Hepatocyte (in vitro differentiated cells): ENCODE results near the gene EIF4B. TPM values are rescaled to one million over a fixed set of nuclear protein-coding genes. Genes with fewer than 3 reads are reported as not detected.
A peak's percentile ranks its signal among the peaks of the same experiment; 100 is the strongest.
"Not testable (repeated sequence)": the region's sequence is repeated elsewhere in the genome, so short reads cannot be mapped to it uniquely, and the experiment has no call there.

Experiments used
- DNase-seq: peaks from one replicate; pipeline ENCODE4 v3.0.0-alpha.2; 2016; ENCODE audit warnings: low spot score
- H2AFZ ChIP-seq: fragments of 200-600 bp; sonication (generic); 2 replicates; pipeline ENCODE4 v1.6.0; 2016; ENCODE audit warnings: antibody characterized with exemption, mild to moderate bottlenecking
- H3K27ac ChIP-seq: fragments of 200-600 bp; sonication (generic); 2 replicates; pipeline ENCODE4 v1.5.1; 2016; ENCODE audit warnings: mild to moderate bottlenecking
- H3K27me3 ChIP-seq: fragments of 200-600 bp; sonication (generic); 2 replicates; pipeline ENCODE4 v1.6.1; 2016
- H3K36me3 ChIP-seq: fragments of 200-600 bp; sonication (generic); replicated peaks from 2 replicates; pipeline ENCODE4 v1.5.1; 2016; ENCODE audit warnings: low read depth; ENCODE audit not compliant: insufficient read depth
- H3K4me1 ChIP-seq: fragments of 200-600 bp; sonication (generic); 2 replicates; pipeline ENCODE4 v1.5.1; 2016; ENCODE audit warnings: mild to moderate bottlenecking, moderate library complexity; ENCODE audit not compliant: insufficient read depth
- H3K4me2 ChIP-seq: fragments of 200-600 bp; sonication (generic); 2 replicates; pipeline ENCODE4 v1.6.0; 2016
- H3K4me3 ChIP-seq: fragments of 200-600 bp; sonication (generic); 2 replicates; pipeline ENCODE4 v1.5.1; 2016; ENCODE audit warnings: mild to moderate bottlenecking
- H3K79me2 ChIP-seq: fragments of 200-600 bp; sonication (generic); 2 replicates; pipeline ENCODE4 v1.6.0; 2017; ENCODE audit warnings: mild to moderate bottlenecking
- H3K9me2 ChIP-seq: fragments of 200-600 bp; sonication (generic); replicated peaks from 2 replicates; pipeline ENCODE4 v1.6.0; 2017; ENCODE audit warnings: mild to moderate bottlenecking; ENCODE audit not compliant: insufficient read depth
- H3K9me3 ChIP-seq: fragments of 200-600 bp; sonication (generic); 2 replicates; pipeline ENCODE4 v1.5.1; 2016; ENCODE audit warnings: low read depth, mild to moderate bottlenecking
- H4K20me1 ChIP-seq: fragments of 200-600 bp; sonication (generic); 2 replicates; pipeline ENCODE4 v1.6.0; 2016; ENCODE audit warnings: mild to moderate bottlenecking; ENCODE audit not compliant: insufficient read depth, poor library complexity, severe bottlenecking
- CTCF ChIP-seq: fragments of 200-600 bp; sonication (generic); IDR thresholded peaks from 2 replicates; pipeline ENCODE4 v1.5.1; 2016; ENCODE audit warnings: antibody characterized with exemption, mild to moderate bottlenecking; ENCODE audit not compliant: poor library complexity
- EZH2 ChIP-seq: fragments of 200-600 bp; sonication (generic); IDR thresholded peaks from 2 replicates; pipeline ENCODE4 v1.6.1; 2016; ENCODE audit warnings: antibody characterized with exemption, mild to moderate bottlenecking, borderline replicate concordance
- EZH2phosphoT487 ChIP-seq: fragments of 200-600 bp; sonication (generic); IDR thresholded peaks from one replicate; pipeline ENCODE4 v1.6.1; 2018; ENCODE audit warnings: antibody characterized with exemption, mild to moderate bottlenecking, low read depth, moderate library complexity; ENCODE audit not compliant: unreplicated experiment, severe bottlenecking
- WGBS: methylation state at CpG from one replicate; pipeline ENCODE4 v1.1.6; 2016; ENCODE audit warnings: low lambda C conversion rate; ENCODE audit errors: missing lambda C conversion rate; 5-methylcytosine and 5-hydroxymethylcytosine counted together
- polyA plus RNA-seq: library from polyadenylated mRNA; unstranded; fragments of >200 nt; fragmentation: Nextera tagmentation; extraction: Ambion mirVana; gene quantifications from 2 replicates; pipeline ENCODE4 v1.2.1, GENCODE V29; 2016
- total RNA-seq: library from RNA; depleted of rRNA; stranded (reverse); fragments of >200 nt; gene quantifications from 2 replicates; pipeline ENCODE4 v1.2.3, GENCODE V29; 2014

The EIF4B gene
- total and polyA plus RNA-seq, 2 experiments from 2014 or later, result 53.5 to 435 TPM

- Histone ChIP-seq H3K4me2 (peak overlapping the region; percentile 92), H3K4me3 (no peak overlapping the region), H3K36me3 (no peaks in the 10 kb centered on the region), H2AFZ (no peak overlapping the region), H4K20me1 (peaks cover 100% of the 10 kb centered on the region), H3K9me2 (no peaks in the 10 kb centered on the region), H3K79me2 (peaks cover 100% of the 10 kb centered on the region), H3K9me3 (no peaks in the 10 kb centered on the region), H3K27ac (peak overlapping the region; percentile 56), H3K27me3 (no peaks in the 10 kb centered on the region), H3K4me1 (peaks cover 48% of the 10 kb centered on the region)
- TF ChIP-seq EZH2, result no peak
- no peak for TF ChIP-seq EZH2phosphoT487
- no peak for TF ChIP-seq CTCF
- WGBS, result 59% methylated on average over 3 of the region's 3 CpGs
- no peak for DNase-seq
Measured at GRCh38 chr12:53011889-53012288, 5.6 kb downstream of the EIF4B start.

- no peak overlapping the region for H2AFZ ChIP-seq
- peaks cover 100% of the 10 kb centered on the region for H4K20me1 ChIP-seq
- no peak overlapping the region for H3K27ac ChIP-seq
- DNase-seq, result no peak
- no peaks in the 10 kb centered on the region for H3K27me3 ChIP-seq
- no peak overlapping the region for H3K4me3 ChIP-seq
- WGBS, result 92% methylated on average over 3 of the region's 3 CpGs
- peak overlapping the region; percentile 92 for H3K4me2 ChIP-seq
- H3K9me3 ChIP-seq, result no peaks in the 10 kb centered on the region
- H3K9me2 ChIP-seq, result no peaks in the 10 kb centered on the region
- H3K4me1 ChIP-seq, result peaks cover 42% of the 10 kb centered on the region
- H3K36me3 ChIP-seq, result no peaks in the 10 kb centered on the region
- TF ChIP-seq CTCF (no peak), EZH2phosphoT487 (no peak), EZH2 (no peak)
- peaks cover 100% of the 10 kb centered on the region for H3K79me2 ChIP-seq
Measured at GRCh38 chr12:53012928-53013327, 6.7 kb downstream of the EIF4B start.

GRCh38 chr12:53014709-53015108, 8.5 kb downstream of the EIF4B start:
- peak overlapping the region; percentile 17 for H3K27ac ChIP-seq
- H4K20me1 ChIP-seq, result peaks cover 87% of the 10 kb centered on the region
- no peaks in the 10 kb centered on the region for H3K27me3 ChIP-seq
- WGBS, result 98% methylated on average over 2 of the region's 2 CpGs
- no peaks in the 10 kb centered on the region for H3K9me2 ChIP-seq
- no peaks in the 10 kb centered on the region for H3K9me3 ChIP-seq
- TF ChIP-seq CTCF (no peak), EZH2phosphoT487 (no peak), EZH2 (no peak)
- peaks cover under 1% of the 10 kb centered on the region for H3K36me3 ChIP-seq
- DNase-seq, result no peak
- no peak overlapping the region for H3K4me2 ChIP-seq
- H3K4me3 ChIP-seq, result no peak overlapping the region
- H3K4me1 ChIP-seq, result peaks cover 26% of the 10 kb centered on the region
- H2AFZ ChIP-seq, result no peak overlapping the region
- peaks cover 96% of the 10 kb centered on the region for H3K79me2 ChIP-seq

GRCh38 chr12:53025250-53025649, 19.0 kb downstream of the EIF4B start:
- no peak for DNase-seq
- H3K4me3 ChIP-seq, result no peak overlapping the region
- H3K9me2 ChIP-seq, result no peaks in the 10 kb centered on the region
- H3K36me3 ChIP-seq, result peaks cover 4% of the 10 kb centered on the region
- peaks cover 69% of the 10 kb centered on the region for H3K79me2 ChIP-seq
- no peak overlapping the region for H2AFZ ChIP-seq
- no peak for TF ChIP-seq EZH2phosphoT487
- TF ChIP-seq EZH2, result no peak
- no peak for TF ChIP-seq CTCF
- no peaks in the 10 kb centered on the region for H3K9me3 ChIP-seq
- WGBS, result 91% methylated on average over 3 of the region's 3 CpGs
- no peaks in the 10 kb centered on the region for H3K4me1 ChIP-seq
- peaks cover 14% of the 10 kb centered on the region for H4K20me1 ChIP-seq
- H3K4me2 ChIP-seq, result no peak overlapping the region
- no peak overlapping the region for H3K27ac ChIP-seq
- H3K27me3 ChIP-seq, result no peaks in the 10 kb centered on the region

GRCh38 chr12:53027014-53027413, 20.8 kb downstream of the EIF4B start:
- peaks cover 64% of the 10 kb centered on the region for H3K79me2 ChIP-seq
- WGBS, result 89% methylated on average over 12 of the region's 13 CpGs
- DNase-seq, H3K9me3 ChIP-seq, H3K4me2 ChIP-seq, H2AFZ ChIP-seq, H3K9me2 ChIP-seq, H3K27me3 ChIP-seq, H3K36me3 ChIP-seq, H3K4me3 ChIP-seq, H3K27ac ChIP-seq, H3K4me1 ChIP-seq: not testable (repeated sequence)
- peaks cover 14% of the 10 kb centered on the region for H4K20me1 ChIP-seq
